Subcutaneous adipose tissue (tissue), 4 donors: ENCODE data around the gene AIM2. TPM values are rescaled to one million over a fixed set of nuclear protein-coding genes. Genes with fewer than 3 reads are reported as not detected.

Experiments
- total RNA-seq, 4 donors: library from RNA; depleted of rRNA; stranded (reverse); fragments of >200 nt; gene quantifications; one replicate each; pipeline ENCODE4 v1.1.0, GENCODE V29; 2016
- TF ChIP-seq, protein P1 (sequence below): fragments of 450-650 bp; IDR thresholded peaks from one replicate; pipeline ENCODE4 v1.5.1; 2016; ENCODE audit warnings: low read depth, mild to moderate bottlenecking, control low read depth, antibody characterized with exemption, moderate library complexity

Gene AIM2
- total RNA-seq, 4 donors from 2014 or later, result 2.5 TPM; not detected in 3

DNA sequence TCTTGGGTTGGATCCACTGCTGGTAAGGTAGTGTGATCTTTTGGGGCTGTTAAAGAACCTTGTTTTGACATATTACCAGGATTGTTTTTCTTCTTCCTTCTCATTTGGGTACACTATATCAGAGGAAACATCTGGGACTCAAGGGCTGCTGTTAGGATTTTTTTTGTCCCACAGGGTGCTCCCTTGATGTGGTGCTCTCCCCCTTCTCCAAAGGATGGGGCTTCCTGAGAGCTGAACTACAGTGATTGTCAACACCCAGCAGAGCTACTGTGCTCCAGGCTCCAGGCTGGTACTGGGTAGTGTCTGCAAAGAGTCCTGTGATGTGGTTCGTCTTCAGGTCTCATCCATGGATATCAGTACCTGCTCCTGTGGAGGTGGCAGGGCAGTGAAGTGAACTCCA lies 46.3 kb downstream of the AIM2 start:
- TF ChIP-seq, protein P1, sequence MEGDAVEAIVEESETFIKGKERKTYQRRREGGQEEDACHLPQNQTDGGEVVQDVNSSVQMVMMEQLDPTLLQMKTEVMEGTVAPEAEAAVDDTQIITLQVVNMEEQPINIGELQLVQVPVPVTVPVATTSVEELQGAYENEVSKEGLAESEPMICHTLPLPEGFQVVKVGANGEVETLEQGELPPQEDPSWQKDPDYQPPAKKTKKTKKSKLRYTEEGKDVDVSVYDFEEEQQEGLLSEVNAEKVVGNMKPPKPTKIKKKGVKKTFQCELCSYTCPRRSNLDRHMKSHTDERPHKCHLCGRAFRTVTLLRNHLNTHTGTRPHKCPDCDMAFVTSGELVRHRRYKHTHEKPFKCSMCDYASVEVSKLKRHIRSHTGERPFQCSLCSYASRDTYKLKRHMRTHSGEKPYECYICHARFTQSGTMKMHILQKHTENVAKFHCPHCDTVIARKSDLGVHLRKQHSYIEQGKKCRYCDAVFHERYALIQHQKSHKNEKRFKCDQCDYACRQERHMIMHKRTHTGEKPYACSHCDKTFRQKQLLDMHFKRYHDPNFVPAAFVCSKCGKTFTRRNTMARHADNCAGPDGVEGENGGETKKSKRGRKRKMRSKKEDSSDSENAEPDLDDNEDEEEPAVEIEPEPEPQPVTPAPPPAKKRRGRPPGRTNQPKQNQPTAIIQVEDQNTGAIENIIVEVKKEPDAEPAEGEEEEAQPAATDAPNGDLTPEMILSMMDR, result no peak

DNA sequence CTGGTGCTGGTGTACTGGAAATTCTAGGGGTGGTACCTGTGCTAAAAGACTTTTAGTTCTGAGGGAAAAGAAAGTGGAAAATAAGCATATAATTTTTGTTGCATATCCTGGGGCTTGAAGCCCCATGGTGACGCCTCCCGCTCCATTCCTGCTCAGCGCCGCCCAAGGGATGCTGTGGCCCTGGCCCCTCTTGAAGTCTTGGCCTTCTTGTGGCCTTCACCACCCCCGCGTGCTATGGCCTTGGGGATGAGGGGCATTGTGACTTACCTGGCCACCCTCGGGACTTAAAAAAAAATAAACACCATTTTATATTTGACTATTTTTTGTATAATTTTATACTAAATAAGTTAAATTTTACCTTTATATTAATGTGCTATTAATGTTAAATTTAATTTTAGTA lies 51.5 kb downstream of the AIM2 start:
- TF ChIP-seq, protein P1, result no peak

DNA sequence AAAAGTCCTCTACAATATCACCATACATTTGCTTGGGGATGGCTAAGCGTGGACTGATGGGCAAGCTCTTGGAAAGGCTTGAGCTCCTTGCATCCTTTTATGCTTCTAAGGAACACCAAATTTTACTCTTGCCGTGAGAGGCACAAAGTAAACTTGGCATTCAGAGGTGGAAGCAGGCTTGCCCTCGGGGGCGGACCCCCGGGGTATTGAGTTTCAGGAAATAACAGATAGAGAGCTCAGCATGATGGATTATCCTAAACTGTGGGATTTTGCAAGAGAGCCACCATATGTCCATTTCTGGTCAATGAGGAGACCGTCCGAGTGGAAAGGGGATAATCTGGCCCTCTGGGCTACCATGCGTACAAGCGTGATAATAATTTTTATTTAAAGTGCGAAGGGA lies 52.8 kb downstream of the AIM2 start:
- TF ChIP-seq, protein P1, result no peak

- TF ChIP-seq, protein P1, result no peak
Observed at GRCh38 chr1:159015440-159015909, 61.1 kb downstream of the AIM2 start.

- TF ChIP-seq, protein P1, result no peak
Observed at GRCh38 chr1:159014851-159015250, 61.7 kb downstream of the AIM2 start.

GRCh38 chr1:159014003-159014571 lies 62.5 kb downstream of the AIM2 start:
- TF ChIP-seq, protein P1, result no peak

DNA sequence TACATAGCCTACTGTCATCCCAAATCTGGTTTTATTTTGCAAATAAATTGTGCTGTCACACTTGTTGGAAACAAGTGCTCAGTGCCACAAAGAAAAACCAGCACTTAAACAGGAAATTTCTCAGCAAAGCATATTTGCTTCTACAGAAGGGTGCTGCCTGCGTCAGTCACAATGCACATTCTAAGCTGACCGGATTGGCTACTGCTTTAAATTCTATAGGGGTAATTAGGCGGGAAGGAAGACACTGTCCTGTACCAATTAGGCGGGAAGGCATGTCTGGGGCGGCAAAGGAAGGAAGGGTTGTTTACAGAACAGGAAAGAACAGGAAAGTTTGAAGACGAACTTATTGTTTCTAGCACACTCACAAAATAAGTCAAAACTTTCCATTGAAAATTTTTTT lies 64.1 kb downstream of the AIM2 start:
- TF ChIP-seq, protein P1, result no peak

Other genes starting within 250 kb of the AIM2 start
- 10 to 100 TPM in 3 of 4 donors, 1 to 10 TPM in 1; 5.8 to 54.6 (median 12.9) TPM for gene MNDA, start 245.4 kb downstream of the AIM2 start, total RNA-seq
- gene PYHIN1, start 145.2 kb downstream of the AIM2 start, total RNA-seq, result 1 to 10 TPM; 2.9 to 9.3 (median 5.8) TPM
- 100 to 1,000 TPM in 3 of 4 donors, 10 to 100 TPM in 1; 71.4 to 134 (median 116) TPM for gene IFI16, start 66.9 kb downstream of the AIM2 start, total RNA-seq
- 10 to 100 TPM in 2 of 4 donors, 1 to 10 TPM in 2; 2.8 to 19.7 (median 8.0) TPM for gene CADM3, start 94.8 kb upstream of the AIM2 start, total RNA-seq
- 100 to 1,000 TPM in 2 of 4 donors, 10 to 100 TPM in 2; 30.2 to 157 (median 94.1) TPM for gene ACKR1, start 128.1 kb upstream of the AIM2 start, total RNA-seq
- gene FCER1A, start 225.6 kb upstream of the AIM2 start, total RNA-seq, result 1 to 10 TPM in 3 of 4 donors, not detected in 1; 1.5 to 2.2 (median 2.2) TPM